GM03348 (cell line): Measurements from ENCODE around the gene PCSK7.

ENCODE experiments used
- DNase-seq: peaks from one replicate; pipeline ENCODE4 v3.0.0; 2012; ENCODE audit warnings: low spot score

Gene PCSK7

GRCh38 chr11:117230999-117231841, 653 bp downstream of the PCSK7 start:
- DNase-seq, result peak; percentile 35

- DNase-seq, result no peak
Measured at GRCh38 chr11:117230286-117230961, 1.4 kb downstream of the PCSK7 start.

GRCh38 chr11:117229931-117230285, 2.0 kb downstream of the PCSK7 start:
- no peak for DNase-seq

- DNase-seq, result no peak
Measured at GRCh38 chr11:117229411-117229810, 2.5 kb downstream of the PCSK7 start.

GRCh38 chr11:117228091-117228490, 3.8 kb downstream of the PCSK7 start:
- no peak for DNase-seq

GRCh38 chr11:117226388-117227385, 5.2 kb downstream of the PCSK7 start:
- peak; percentile 83 for DNase-seq

- DNase-seq, result no peak
Measured at GRCh38 chr11:117225553-117226170, 6.2 kb downstream of the PCSK7 start.

- no peak for DNase-seq
Measured at GRCh38 chr11:117223741-117224689, 7.9 kb downstream of the PCSK7 start.

GRCh38 chr11:117222991-117223740, 8.7 kb downstream of the PCSK7 start:
- no peak for DNase-seq

GRCh38 chr11:117221775-117222517, 9.9 kb downstream of the PCSK7 start:
- DNase-seq, result peak; percentile 61

GRCh38 chr11:117220999-117221774, 10.7 kb downstream of the PCSK7 start:
- peak; percentile 34 for DNase-seq

- DNase-seq, result no peak
Measured at GRCh38 chr11:117220568-117220967, 11.3 kb downstream of the PCSK7 start.

- no peak for DNase-seq
Measured at GRCh38 chr11:117219995-117220394, 11.9 kb downstream of the PCSK7 start.

GRCh38 chr11:117219455-117219854, 12.4 kb downstream of the PCSK7 start:
- no peak for DNase-seq

GRCh38 chr11:117219001-117219400, 12.9 kb downstream of the PCSK7 start:
- no peak for DNase-seq

GRCh38 chr11:117218133-117218915, 13.5 kb downstream of the PCSK7 start:
- no peak for DNase-seq
